ENCODE measurements around the gene CCDC149.
A peak's percentile ranks its signal among the peaks of the same experiment; 100 is the strongest.

Gene CCDC149

DNA sequence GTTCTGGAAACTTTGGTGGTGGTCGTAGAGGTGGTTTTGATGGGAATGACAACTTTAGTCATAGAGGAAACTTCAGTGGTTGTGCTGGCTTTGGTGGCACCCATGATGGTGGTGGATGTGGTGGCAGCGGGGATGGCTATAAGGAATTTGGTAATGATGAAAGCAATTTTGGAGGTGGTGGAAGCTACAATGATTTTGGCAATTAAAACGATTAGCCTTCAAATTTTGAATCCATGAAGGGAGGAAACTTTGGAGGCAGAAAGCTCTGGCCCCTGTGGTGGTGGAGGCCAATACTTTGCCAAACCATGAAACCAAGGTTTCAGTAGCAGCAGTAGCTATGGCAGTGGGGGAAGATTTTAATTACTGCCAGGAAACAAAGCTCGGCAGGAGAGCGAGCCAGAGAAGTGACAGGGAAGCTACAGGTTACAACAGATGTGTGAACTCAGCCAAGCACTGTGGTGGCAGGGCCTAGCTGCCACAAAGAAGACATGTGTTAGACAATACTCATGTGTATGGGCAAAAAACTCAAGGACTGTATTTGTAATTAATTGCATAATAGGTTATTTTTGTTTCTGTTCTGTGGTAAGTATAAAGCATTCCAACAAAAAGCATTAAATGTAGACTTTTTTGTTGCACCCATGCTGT, 140.7 kb downstream of the CCDC149 start:
- no peak for DNase-seq

DNA sequence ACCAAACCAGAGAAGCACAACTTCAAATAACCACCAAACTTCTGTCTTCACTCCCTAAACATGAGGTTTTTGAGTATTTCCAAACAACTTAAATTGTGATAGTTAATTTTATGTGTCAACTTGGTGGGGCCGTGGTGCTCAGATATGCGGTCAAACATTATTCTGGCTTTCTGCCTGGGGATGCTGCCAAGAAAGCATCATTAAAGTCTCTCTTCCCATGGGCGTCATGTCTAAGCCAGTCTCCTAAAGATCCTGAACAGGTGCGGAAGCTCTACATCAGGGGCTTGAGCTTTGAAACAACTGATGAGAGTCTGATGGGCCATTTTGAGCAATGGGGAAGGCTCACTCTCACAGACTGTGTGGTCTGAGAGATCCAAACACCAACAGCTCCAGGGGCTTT, 141.6 kb downstream of the CCDC149 start:
- peak; percentile 64 for DNase-seq

DNA sequence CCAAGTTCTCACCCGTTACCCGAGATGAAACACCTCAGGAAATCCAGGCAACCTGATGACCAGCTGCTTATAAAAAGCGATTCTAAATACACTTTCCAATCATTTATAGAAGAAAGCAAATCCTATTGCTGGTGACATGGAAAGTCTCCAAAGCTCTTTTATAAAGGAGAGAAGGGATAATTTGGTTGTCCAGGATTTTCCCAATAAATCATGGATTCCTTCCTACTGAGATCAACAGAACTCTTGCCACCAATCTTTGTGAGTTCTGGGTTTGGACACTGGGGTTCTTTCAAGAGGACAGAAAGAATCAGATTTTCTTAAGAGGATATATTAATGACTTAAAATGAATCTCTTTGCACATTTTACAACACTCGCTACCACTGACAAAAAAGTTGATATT, 142.2 kb downstream of the CCDC149 start:
- DNase-seq, result no peak

DNA sequence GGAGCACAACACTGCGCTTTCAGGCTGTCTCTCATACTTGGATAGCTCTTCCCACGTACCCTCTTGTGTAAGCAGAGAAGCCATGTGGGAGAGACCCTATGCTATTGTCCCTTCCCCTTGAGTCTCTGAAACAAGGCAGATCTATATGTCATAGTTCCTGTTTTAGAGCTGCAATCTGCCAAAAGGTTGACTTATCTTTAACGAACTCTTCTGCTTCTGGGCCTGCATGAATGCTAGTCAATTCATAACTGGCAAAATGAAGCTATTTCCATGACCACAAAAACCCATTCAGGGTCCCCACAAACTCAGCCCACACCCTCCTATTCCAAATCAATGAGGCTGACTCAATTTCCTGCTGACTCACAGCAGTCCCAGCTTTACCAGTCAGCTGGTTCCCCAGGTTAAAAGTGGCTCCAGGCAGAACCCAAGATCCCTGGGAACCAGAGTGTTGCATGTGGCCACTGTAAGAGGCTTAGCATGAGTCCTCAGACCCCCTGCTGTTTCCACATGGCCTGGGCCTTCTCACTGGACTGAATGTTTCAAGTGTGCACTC, 142.7 kb downstream of the CCDC149 start:
- peak; percentile 97 for DNase-seq

DNA sequence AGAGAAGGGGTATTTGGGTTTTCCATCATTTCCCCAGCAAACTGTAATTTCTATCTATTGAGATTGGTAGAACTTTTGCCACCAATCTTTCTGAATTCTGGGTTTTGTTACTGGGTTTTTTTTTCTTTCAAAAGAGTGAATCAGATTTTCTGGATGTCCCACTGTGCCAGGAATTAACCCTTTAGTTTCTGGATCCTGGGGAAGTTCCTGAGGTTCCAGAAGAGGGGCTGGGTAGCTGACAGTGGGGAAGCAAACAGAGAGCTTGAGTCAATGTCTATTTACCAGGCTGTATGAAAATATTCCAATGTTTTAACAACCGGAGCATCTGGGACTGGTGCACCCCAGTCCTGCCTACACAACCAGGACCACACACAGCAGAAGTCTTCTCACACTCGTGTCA, 143.3 kb downstream of the CCDC149 start:
- DNase-seq, result no peak

DNA sequence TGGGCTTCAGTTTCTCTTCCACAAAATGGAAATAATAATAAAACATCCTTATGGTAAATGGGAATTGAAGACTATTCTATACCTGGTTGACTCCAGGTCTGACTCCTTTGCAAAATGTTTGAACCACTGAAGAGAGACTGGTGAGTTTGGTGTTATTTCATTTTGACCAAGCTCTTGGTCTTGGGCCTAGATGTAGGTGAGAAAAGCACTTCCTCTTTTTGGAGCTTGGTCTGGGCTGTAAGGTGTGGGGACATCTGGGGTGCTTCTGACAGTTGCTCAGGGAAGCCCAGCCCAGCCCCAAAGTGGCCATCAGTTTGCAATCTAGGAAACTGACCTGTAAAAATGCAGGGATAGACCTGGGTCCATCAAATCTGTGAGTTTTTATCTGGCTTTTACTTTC, 144.2 kb downstream of the CCDC149 start:
- no peak for DNase-seq

DNA sequence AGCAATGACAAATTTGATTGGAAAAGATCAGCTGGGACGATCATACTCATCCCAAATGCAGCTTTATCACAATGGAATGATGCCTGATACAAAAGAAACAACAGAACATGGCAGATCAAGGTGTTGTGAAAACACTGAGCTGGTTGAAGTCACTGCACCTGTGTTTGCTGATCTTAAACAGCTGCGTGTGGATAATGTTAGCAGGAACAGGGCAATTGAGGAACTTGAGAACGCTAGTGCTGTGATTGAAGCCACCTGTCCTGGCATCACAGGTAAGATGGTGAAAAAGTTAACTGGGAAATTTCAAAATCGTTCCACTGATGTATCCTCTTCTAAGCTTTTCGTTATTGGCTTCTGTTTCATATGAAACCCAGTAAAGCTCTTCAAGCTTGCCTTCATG, 144.8 kb downstream of the CCDC149 start:
- no peak for DNase-seq

DNA sequence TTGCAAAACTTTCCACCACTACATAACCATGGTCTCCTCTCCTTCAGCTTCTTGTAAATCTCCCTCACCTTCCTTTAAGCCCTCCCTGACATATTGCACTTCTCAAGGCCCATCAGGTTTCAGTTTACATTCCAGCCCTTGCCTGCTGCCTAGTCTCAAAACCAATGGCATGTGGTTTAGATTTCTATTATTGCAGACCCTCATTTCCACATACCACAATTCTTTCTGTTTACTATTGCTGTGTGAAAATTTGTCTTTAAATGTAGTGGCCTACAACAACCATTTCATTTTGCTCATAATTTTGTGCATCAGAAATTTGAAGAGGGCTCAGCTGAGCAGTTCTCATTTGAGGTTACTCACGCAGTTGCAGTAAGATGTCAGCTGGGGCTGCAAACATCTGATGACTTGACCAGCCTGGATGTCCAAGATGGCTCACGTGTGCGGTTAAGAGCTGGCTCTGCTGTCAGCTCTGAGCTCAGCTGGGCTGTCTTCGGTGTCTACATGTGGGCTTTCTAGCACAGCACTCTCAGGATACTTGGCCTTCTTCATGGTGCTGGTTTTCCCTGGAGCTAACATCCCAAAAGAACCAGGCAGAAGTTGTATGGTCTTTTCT, 147.4 kb downstream of the CCDC149 start:
- peak; percentile 56 for DNase-seq

DNA sequence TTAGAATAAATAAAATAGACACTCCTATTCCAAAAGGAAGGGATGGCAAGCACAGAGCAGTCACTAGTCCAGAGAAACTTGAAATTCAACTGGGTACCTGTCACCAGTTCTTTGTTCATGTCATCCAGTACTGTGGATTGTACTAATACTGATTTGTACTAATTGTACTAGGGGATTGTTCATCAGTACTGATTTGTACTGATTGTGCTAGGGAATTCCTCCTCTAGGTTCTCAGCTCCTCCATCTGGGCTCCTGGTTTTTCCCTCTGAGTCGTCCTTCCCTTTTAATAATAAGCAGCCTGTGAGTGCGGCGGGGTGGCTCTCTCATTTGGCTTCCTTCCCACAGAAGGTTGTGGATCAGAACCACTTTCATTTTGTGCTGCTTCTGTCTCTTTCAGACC, 148.5 kb downstream of the CCDC149 start:
- no peak for DNase-seq

DNA sequence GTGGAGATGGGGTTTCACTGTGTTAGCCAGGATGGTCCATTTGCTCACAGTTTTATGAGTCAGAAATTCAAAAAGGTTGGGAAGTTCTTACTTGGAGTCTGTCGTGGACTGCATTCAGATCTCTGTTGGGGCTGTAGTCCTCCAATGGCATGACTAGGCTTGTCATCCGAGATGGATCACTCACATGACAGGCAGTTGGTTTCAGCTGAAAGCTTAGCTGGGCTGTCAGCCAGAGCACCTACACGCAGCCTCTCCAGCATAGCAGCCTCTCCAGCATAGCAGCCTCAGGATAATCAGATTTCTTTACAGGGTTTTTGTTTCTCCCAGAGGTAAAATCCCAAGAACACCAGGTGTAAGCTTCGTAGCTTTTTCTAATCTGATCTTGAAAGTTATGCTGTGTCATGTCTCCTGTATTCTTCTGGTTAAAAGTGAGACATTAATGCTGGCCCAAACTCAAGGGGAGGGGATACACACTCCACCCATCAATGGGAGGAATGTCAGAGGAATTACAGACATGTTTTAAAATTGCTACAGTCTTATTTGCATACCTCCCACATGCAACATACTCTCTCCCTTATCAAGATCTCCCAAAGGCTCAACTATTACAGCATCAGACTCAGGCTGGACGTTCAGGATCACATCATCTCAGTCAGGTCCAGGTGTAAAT, 149.1 kb downstream of the CCDC149 start:
- peak; percentile 82 for DNase-seq

All from fibroblast of skin of right biceps (primary cell).